ENCODE results near the gene AKT1. TPM values are rescaled to one million over a fixed set of nuclear protein-coding genes. Genes with fewer than 3 reads are reported as not detected.

Gene AKT1
- total RNA-seq, 1 donor from 2014 or later = 133 TPM

DNA sequence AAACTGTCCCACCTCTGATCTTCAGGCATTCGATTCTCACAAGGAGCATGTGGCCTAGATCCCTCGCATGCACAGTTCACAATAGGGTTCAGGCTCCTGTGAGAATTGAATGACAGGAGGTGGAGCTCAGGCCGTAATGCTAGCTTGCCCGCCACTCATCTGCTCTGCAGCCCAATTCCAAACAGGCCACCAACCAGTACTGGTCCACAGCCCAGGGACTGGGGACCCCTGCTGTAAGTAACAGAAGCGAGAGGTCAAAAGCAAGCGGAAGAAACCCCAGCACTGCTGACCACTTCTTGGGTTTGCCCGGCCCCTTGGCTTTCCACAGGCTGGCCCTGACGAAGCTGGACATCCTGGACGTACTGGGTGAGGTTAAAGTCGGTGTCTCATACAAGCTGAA is 51.1 kb downstream of the AKT1 start:
- H3K4me3 Mint-ChIP-seq (ENCODE audit: unreplicated experiment) = no peak overlapping the region
- no peaks in the 10 kb centered on the region for H3K4me1 Mint-ChIP-seq (ENCODE audit: unreplicated experiment)
- H3K9me3 Mint-ChIP-seq (ENCODE audit: unreplicated experiment) = no peaks in the 10 kb centered on the region
- H3K36me3 Mint-ChIP-seq (ENCODE audit: low read depth, unreplicated experiment) = no peaks in the 10 kb centered on the region
- TF ChIP-seq, protein P1, sequence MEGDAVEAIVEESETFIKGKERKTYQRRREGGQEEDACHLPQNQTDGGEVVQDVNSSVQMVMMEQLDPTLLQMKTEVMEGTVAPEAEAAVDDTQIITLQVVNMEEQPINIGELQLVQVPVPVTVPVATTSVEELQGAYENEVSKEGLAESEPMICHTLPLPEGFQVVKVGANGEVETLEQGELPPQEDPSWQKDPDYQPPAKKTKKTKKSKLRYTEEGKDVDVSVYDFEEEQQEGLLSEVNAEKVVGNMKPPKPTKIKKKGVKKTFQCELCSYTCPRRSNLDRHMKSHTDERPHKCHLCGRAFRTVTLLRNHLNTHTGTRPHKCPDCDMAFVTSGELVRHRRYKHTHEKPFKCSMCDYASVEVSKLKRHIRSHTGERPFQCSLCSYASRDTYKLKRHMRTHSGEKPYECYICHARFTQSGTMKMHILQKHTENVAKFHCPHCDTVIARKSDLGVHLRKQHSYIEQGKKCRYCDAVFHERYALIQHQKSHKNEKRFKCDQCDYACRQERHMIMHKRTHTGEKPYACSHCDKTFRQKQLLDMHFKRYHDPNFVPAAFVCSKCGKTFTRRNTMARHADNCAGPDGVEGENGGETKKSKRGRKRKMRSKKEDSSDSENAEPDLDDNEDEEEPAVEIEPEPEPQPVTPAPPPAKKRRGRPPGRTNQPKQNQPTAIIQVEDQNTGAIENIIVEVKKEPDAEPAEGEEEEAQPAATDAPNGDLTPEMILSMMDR (IDR thresholded peaks at IDR 0.05; ENCODE audit: unreplicated experiment) = no peak
- no peak overlapping the region for H3K27ac Mint-ChIP-seq (ENCODE audit: unreplicated experiment)
- DNase-seq (ENCODE audit: low spot score) = no peak
- H3K27me3 Mint-ChIP-seq (ENCODE audit: unreplicated experiment) = peaks cover 5% of the 10 kb centered on the region

DNA sequence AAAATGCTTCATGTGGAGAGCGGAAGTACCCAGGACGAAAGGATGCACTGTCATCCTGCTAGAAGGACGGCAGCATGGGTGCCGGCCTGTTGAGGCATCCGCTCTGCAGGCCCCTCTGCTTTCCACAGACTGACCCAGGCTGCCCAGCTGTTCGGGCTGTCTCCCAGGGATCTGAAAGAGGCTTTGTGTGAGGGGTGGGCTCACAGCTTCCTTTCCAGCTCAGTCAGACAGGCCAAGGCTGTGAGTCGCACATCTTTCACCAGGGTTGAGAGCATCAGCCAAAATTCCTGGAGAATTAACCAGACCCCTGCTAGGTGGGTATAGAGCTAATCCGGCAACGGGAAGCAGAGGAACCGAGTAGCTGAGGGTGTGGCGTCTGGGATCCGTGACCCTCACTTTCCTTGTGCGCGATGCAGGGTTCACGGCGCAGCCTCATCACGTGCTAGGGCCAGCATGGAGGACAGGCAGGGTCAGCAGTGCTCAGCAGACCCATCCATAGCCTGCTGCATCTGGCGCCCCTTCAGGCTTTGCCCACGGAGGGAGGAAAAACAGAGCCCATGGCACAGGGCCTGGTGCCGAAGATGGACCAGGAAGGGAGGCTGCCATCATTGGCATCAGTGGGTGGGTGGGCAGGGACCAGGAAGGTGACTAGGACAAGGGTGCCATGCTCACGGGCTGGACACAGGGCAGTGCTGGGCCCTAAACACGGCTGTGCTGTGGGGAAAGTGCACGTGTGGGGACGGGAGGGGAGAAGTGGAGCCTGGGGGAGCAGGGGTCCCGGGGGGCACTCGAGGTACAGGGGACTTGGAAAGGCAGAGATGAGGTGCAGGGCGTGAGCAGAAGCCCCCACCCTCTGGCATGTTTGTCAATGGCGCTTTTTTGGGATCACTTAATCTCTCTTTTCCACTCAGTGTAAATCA is 51.8 kb downstream of the AKT1 start:
- H3K4me1 Mint-ChIP-seq (ENCODE audit: unreplicated experiment) = no peaks in the 10 kb centered on the region
- no peak for DNase-seq (ENCODE audit: low spot score)
- H3K9me3 Mint-ChIP-seq (ENCODE audit: unreplicated experiment) = no peaks in the 10 kb centered on the region
- no peak overlapping the region for H3K27ac Mint-ChIP-seq (ENCODE audit: unreplicated experiment)
- no peaks in the 10 kb centered on the region for H3K36me3 Mint-ChIP-seq (ENCODE audit: low read depth, unreplicated experiment)
- H3K27me3 Mint-ChIP-seq (ENCODE audit: unreplicated experiment) = peaks cover 5% of the 10 kb centered on the region
- TF ChIP-seq, protein P1 (IDR thresholded peaks at IDR 0.05; ENCODE audit: unreplicated experiment) = no peak
- no peak overlapping the region for H3K4me3 Mint-ChIP-seq (ENCODE audit: unreplicated experiment)

DNA sequence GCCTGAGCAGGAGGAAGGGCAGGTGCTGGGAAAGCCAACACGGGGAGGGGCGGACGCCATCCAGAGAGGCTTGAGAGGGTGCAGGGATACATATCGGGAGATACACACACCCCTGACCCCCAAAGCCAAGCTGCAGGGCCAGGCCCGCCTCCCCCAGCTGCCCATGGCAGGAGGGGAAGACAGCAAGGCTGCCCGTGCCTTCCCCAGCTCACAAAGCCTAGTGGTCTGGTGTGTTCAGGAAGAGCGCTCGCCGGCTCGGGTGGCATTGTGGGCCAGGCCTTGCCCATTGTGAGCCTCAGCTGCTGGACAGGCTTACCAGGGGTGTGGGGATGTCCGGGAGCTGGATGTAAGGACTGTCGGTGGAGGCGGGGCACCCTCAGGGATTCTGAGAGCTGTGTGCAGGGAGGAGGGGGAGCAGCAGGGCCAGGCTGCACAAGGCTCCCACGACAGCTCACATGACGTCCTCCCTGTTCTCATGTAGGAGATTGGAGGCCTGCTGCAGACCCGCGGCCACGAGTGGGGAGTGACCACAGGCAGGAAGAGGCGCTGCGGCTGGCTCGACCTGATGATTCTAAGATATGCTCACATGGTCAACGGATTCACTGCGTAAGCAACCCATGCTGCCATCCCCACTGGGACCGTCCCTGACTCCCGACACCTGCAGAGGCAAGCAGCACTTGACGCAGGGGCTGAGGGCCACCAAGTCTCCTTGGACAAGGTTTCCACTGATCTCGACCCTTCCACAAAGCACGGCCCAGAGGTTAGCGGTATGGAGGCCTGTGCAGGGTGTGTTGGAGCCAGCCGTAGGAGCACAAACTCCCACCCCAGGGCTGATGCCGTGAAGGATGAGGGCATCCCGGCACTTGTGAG is 52.7 kb downstream of the AKT1 start:
- Mint-ChIP-seq H3K27me3 (ENCODE audit: unreplicated experiment) (peaks cover 9% of the 10 kb centered on the region), H3K36me3 (ENCODE audit: low read depth, unreplicated experiment) (no peaks in the 10 kb centered on the region), H3K27ac (ENCODE audit: unreplicated experiment) (no peak overlapping the region), H3K9me3 (ENCODE audit: unreplicated experiment) (no peaks in the 10 kb centered on the region), H3K4me1 (ENCODE audit: unreplicated experiment) (no peaks in the 10 kb centered on the region), H3K4me3 (ENCODE audit: unreplicated experiment) (no peak overlapping the region)
- DNase-seq (ENCODE audit: low spot score) = no peak
- TF ChIP-seq, protein P1 (IDR thresholded peaks at IDR 0.05; ENCODE audit: unreplicated experiment) = no peak

DNA sequence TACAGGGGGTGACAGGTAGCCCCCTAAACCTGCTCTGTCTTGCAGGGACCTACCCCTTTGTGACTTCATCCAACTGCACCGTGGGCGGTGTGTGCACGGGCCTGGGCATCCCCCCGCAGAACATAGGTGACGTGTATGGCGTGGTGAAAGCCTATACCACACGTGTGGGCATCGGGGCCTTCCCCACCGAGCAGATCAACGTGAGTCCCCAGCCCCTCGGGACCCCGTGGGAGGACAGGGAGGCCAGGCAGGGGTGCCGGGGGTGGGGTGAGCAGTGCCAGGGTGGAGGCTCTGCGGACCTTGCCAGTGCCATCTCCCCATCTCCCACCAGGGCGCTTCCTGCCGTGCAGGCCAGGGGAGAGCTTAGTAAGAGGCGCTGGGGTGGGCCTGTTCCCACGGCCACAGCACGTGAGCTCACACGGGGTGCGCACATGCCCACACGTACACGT is 53.7 kb downstream of the AKT1 start:
- no peak for DNase-seq (ENCODE audit: low spot score)
- H3K4me1 Mint-ChIP-seq (ENCODE audit: unreplicated experiment) = no peaks in the 10 kb centered on the region
- no peaks in the 10 kb centered on the region for H3K9me3 Mint-ChIP-seq (ENCODE audit: unreplicated experiment)
- TF ChIP-seq, protein P1 (IDR thresholded peaks at IDR 0.05; ENCODE audit: unreplicated experiment) = no peak
- H3K36me3 Mint-ChIP-seq (ENCODE audit: low read depth, unreplicated experiment) = no peaks in the 10 kb centered on the region
- no peak overlapping the region for H3K4me3 Mint-ChIP-seq (ENCODE audit: unreplicated experiment)
- H3K27me3 Mint-ChIP-seq (ENCODE audit: unreplicated experiment) = peaks cover 16% of the 10 kb centered on the region
- H3K27ac Mint-ChIP-seq (ENCODE audit: unreplicated experiment) = no peak overlapping the region

All from endothelial cell (in vitro differentiated cells).